PC-3 (cell line): ENCODE measurements around the gene SUSD2. TPM values are rescaled to one million over a fixed set of nuclear protein-coding genes. Genes with fewer than 3 reads are reported as not detected.
"Not testable (repeated sequence)": the region's sequence is repeated elsewhere in the genome, so short reads cannot be mapped to it uniquely, and the experiment has no call there.

Experiments used
- ATAC-seq: fragments of 200-7000 bp; cut with Tn5 transposase; 2 replicates; pipeline ENCODE4 v1.9.1; 2020; ENCODE audit warnings: mild to moderate bottlenecking, moderate library complexity
- BruUV-seq: library from RNA; stranded (reverse); fragments of 400-500 nt; replicated peaks from 2 replicates; lab custom pipeline; 2021; lab: Mats Ljungman, UMichigan
- CTCF ChIA-PET: fragments of 300-600 bp; sonication (Branson Sonifier 250); formaldehyde crosslinking; loops from one replicate; lab custom pipeline; 2022; ENCODE audit warnings: antibody characterized with exemption; lab: Charles Lee
- POLR2A ChIA-PET: fragments of 300-600 bp; sonication (Branson Sonifier 250); formaldehyde crosslinking; loops from one replicate; lab custom pipeline; 2022; ENCODE audit warnings: antibody characterized with exemption; ENCODE audit not compliant: unreplicated experiment; lab: Charles Lee
- DNase-seq: peaks from one replicate; pipeline ENCODE4 v3.0.0-alpha.2; 2015
- H2AFZ ChIP-seq: fragments of 300-600 bp; sonication (generic); 2 replicates; pipeline ENCODE4 v1.6.0; 2016; ENCODE audit warnings: antibody characterized with exemption, low read length
- H3F3A ChIP-seq: fragments of 300-600 bp; sonication (generic); one replicate; pipeline ENCODE4 v1.6.0; 2017; ENCODE audit warnings: antibody characterized with exemption, low read length, control low read depth, mild to moderate bottlenecking; ENCODE audit not compliant: unreplicated experiment
- H3K27ac ChIP-seq: fragments of 300-600 bp; sonication (generic); 2 replicates; pipeline ENCODE4 v1.5.1; 2016; ENCODE audit warnings: mild to moderate bottlenecking, low read length
- H3K27me3 ChIP-seq: fragments of 300-600 bp; sonication (generic); 2 replicates; pipeline ENCODE4 v1.6.1; 2016; ENCODE audit warnings: low read length, mixed read lengths
- H3K36me3 ChIP-seq: fragments of 300-600 bp; sonication (generic); 2 replicates; pipeline ENCODE4 v1.6.1; 2016; ENCODE audit warnings: low read depth, mixed run types, low read length, mixed read lengths
- H3K4me1 ChIP-seq: fragments of 300-600 bp; sonication (generic); 2 replicates; pipeline ENCODE4 v1.5.1; 2016; ENCODE audit warnings: low read length; ENCODE audit not compliant: insufficient read depth
- H3K4me2 ChIP-seq: fragments of 300-600 bp; sonication (generic); 2 replicates; pipeline ENCODE4 v1.6.0; 2016; ENCODE audit warnings: low read length
- H3K4me3 ChIP-seq: fragments of 300-600 bp; sonication (generic); 2 replicates; pipeline ENCODE4 v1.5.1; 2016; ENCODE audit warnings: mild to moderate bottlenecking, low read length, mixed read lengths
- H3K79me2 ChIP-seq: fragments of 300-600 bp; sonication (generic); 2 replicates; pipeline ENCODE4 v1.6.1; 2017; ENCODE audit warnings: low read length, mixed read lengths
- H3K9ac ChIP-seq: fragments of 300-600 bp; sonication (generic); 2 replicates; pipeline ENCODE4 v1.6.0; 2016; ENCODE audit warnings: mild to moderate bottlenecking, low read length
- H3K9me2 ChIP-seq: fragments of 300-600 bp; sonication (generic); replicated peaks from 2 replicates; pipeline ENCODE4 v1.6.1; 2016; ENCODE audit warnings: mixed run types, low read length, mixed read lengths
- H3K9me3 ChIP-seq: fragments of 300-600 bp; sonication (generic); 2 replicates; pipeline ENCODE4 v1.6.1; 2016; ENCODE audit warnings: low read length, mixed read lengths
- H4K20me1 ChIP-seq: fragments of 300-600 bp; sonication (generic); 2 replicates; pipeline ENCODE4 v1.6.1; 2016; ENCODE audit warnings: low read length, mixed read lengths
- CTCF ChIP-seq: fragments of 300-600 bp; sonication (generic); conservative IDR thresholded peaks from 2 replicates; pipeline ENCODE4 v1.5.1; 2017; ENCODE audit warnings: antibody characterized with exemption, low read depth, mild to moderate bottlenecking, low read length
- EZH2 ChIP-seq: fragments of 300-600 bp; sonication (generic); IDR thresholded peaks from one replicate; pipeline ENCODE4 v1.6.1; 2017; ENCODE audit warnings: antibody characterized with exemption, mild to moderate bottlenecking, low read length; ENCODE audit not compliant: unreplicated experiment
- EZH2phosphoT487 ChIP-seq: fragments of 300-600 bp; sonication (generic); IDR thresholded peaks from 2 replicates; pipeline ENCODE4 v1.6.1; 2018; ENCODE audit warnings: mild to moderate bottlenecking, antibody characterized with exemption, low read length, borderline replicate concordance
- intact Hi-C: fragments of 100-400 bp; cut with micrococcal nuclease; formaldehyde crosslinking; loops from 2 replicates; pipeline ENCODE4 v1.9.0; 2023
- total RNA-seq: library from RNA; depleted of rRNA; stranded (reverse); fragments of >200 nt; gene quantifications from 2 replicates; pipeline ENCODE4 v1.2.3, GENCODE V29; 2014

SUSD2 gene
- total RNA-seq, 1 experiment from 2014 or later, result 1.3 TPM

- Histone ChIP-seq H3K27ac (no peak overlapping the region), H4K20me1 (no peaks in the 10 kb centered on the region), H3F3A (no peaks in the 10 kb centered on the region), H3K4me3 (no peak overlapping the region), H2AFZ (no peak overlapping the region), H3K27me3 (no peaks in the 10 kb centered on the region), H3K79me2 (no peaks in the 10 kb centered on the region), H3K9me3 (no peaks in the 10 kb centered on the region), H3K4me2 (no peak overlapping the region), H3K36me3 (no peaks in the 10 kb centered on the region), H3K9ac (no peak overlapping the region), H3K9me2 (no peaks in the 10 kb centered on the region), H3K4me1 (no peaks in the 10 kb centered on the region)
- no peak for DNase-seq
- ATAC-seq, result no peak
- CTCF ChIA-PET, result no interaction called here
- BruUV-seq, result no TSS peak
- POLR2A ChIA-PET, result no interaction called here
- intact Hi-C loops, result no loop called here
- TF ChIP-seq EZH2, result no peak
- no peak for TF ChIP-seq EZH2phosphoT487
- 0 out of 2 replicates have a peak, but pooled peaks have one; percentile 20 for TF ChIP-seq CTCF
Measured at GRCh38 chr22:24181996-24182899, 961 bp downstream of the SUSD2 start.

- H2AFZ ChIP-seq, H3K27ac ChIP-seq, BruUV-seq, H4K20me1 ChIP-seq, H3K9ac ChIP-seq, CTCF ChIA-PET, H3F3A ChIP-seq, POLR2A ChIA-PET, H3K4me2 ChIP-seq, intact Hi-C loops, DNase-seq, H3K36me3 ChIP-seq, ATAC-seq, H3K4me3 ChIP-seq, H3K9me3 ChIP-seq, H3K9me2 ChIP-seq, H3K27me3 ChIP-seq, H3K4me1 ChIP-seq, H3K79me2 ChIP-seq: not testable (repeated sequence)
Measured at GRCh38 chr22:24182900-24183246, 1.6 kb downstream of the SUSD2 start.

- POLR2A ChIA-PET, result no interaction called here
- no peaks in the 10 kb centered on the region for H4K20me1 ChIP-seq
- intact Hi-C loops, result no loop called here
- H3K4me3 ChIP-seq, result no peak overlapping the region
- H3K9me3 ChIP-seq, result no peaks in the 10 kb centered on the region
- H3K4me2 ChIP-seq, result no peak overlapping the region
- H3K27ac ChIP-seq, result no peak overlapping the region
- CTCF ChIA-PET, result no interaction called here
- no peak overlapping the region for H3K9ac ChIP-seq
- no peaks in the 10 kb centered on the region for H3K9me2 ChIP-seq
- no peak overlapping the region for H2AFZ ChIP-seq
- no peaks in the 10 kb centered on the region for H3K27me3 ChIP-seq
- no peaks in the 10 kb centered on the region for H3K36me3 ChIP-seq
- no peaks in the 10 kb centered on the region for H3K79me2 ChIP-seq
- BruUV-seq, result no TSS peak
- TF ChIP-seq CTCF (no peak), EZH2 (no peak), EZH2phosphoT487 (no peak)
- H3F3A ChIP-seq, result no peaks in the 10 kb centered on the region
- no peaks in the 10 kb centered on the region for H3K4me1 ChIP-seq
- DNase-seq (no peak), ATAC-seq (no peak)
Measured at GRCh38 chr22:24183321-24184031, 2.2 kb downstream of the SUSD2 start.
